ENCODE data around the gene MTOR. TPM values are rescaled to one million over a fixed set of nuclear protein-coding genes. Genes with fewer than 3 reads are reported as not detected.

MTOR gene
- total RNA-seq, 1 donor from 2014 or later, result 32.3 TPM

DNA sequence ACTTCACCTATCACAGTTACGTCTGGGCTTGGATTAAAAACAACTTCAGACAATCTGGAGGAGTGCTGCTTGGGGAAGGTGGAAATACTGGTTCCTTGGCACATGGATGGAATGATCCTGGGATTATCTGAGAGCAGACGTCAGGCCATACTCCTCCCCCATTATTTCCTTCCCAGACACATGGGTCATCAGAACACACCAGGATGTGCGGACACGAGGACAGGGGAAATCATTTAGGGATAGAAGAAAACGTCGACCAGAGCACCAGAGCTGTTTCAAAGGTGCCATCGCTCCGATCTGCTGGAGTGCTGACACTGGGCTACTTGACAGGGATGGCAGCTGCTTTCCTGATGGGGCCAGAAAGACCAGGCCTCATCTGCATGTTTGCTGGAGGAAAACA is 105.0 kb downstream of the MTOR start:
- Histone ChIP-seq H3K27me3 (no peaks in the 10 kb centered on the region), H3K9me3 (no peaks in the 10 kb centered on the region), H3K4me3 (no peak overlapping the region), H3K4me1 (peaks cover 5% of the 10 kb centered on the region), H3K27ac (no peak overlapping the region), H3K36me3 (peaks cover 22% of the 10 kb centered on the region)
- intact Hi-C loops (cut with DNase I), result no loop called here
- ATAC-seq, result no peak
- no peak for TF ChIP-seq CTCF (IDR thresholded peaks at IDR 0.05)
- no peak for DNase-seq

GRCh38 chr1:11156963-11157362 is 105.4 kb downstream of the MTOR start:
- no peak overlapping the region for H3K27ac ChIP-seq
- DNase-seq, result no peak
- no peak for TF ChIP-seq CTCF (IDR thresholded peaks at IDR 0.05)

DNA sequence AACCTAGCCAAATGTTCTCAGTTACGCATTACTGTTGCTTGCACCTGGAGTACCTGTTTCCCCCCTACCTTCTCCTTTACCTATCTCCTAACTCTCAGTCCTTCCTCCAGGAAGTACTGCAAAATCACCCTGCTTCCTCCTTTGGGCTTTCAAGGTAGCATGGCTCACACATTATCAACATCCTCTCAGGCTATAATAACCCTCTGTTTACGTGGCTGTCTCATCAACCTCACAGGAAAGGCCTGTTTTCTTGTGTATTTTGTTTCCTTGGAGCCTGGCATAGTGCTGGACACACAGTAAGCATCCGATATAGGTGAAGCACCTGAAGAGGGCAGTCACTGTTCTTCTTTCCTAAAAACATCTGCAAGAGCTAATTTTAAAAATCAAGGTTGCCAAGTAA is 105.9 kb downstream of the MTOR start:
- ATAC-seq (no peak), DNase-seq (no peak)
- Histone ChIP-seq H3K9me3 (no peaks in the 10 kb centered on the region), H3K36me3 (peaks cover 22% of the 10 kb centered on the region), H3K27ac (no peak overlapping the region), H3K4me1 (peaks cover 13% of the 10 kb centered on the region), H3K27me3 (no peaks in the 10 kb centered on the region), H3K4me3 (no peak overlapping the region)
- TF ChIP-seq CTCF (IDR thresholded peaks at IDR 0.05), result no peak
- intact Hi-C loops (cut with DNase I), result no loop called here

More at GRCh38 chr1:11156963-11157362, 105.4 kb downstream of the MTOR start:
- intact Hi-C loops (cut with DNase I), result no loop called here
- Histone ChIP-seq H3K9me3 (no peaks in the 10 kb centered on the region), H3K4me3 (no peak overlapping the region), H3K4me1 (peaks cover 8% of the 10 kb centered on the region), H3K36me3 (peaks cover 22% of the 10 kb centered on the region), H3K27me3 (no peaks in the 10 kb centered on the region)
- ATAC-seq, result no peak

GRCh38 chr1:11153184-11153583 is 109.2 kb downstream of the MTOR start:
- intact Hi-C loops (cut with DNase I), result no loop called here
- no peak for ATAC-seq
- H3K9me3 ChIP-seq, result no peaks in the 10 kb centered on the region
- H3K27me3 ChIP-seq, result no peaks in the 10 kb centered on the region
- no peak overlapping the region for H3K27ac ChIP-seq
- TF ChIP-seq CTCF (IDR thresholded peaks at IDR 0.05), result no peak
- no peak for DNase-seq
- peaks cover 26% of the 10 kb centered on the region for H3K4me1 ChIP-seq
- H3K36me3 ChIP-seq, result peaks cover 41% of the 10 kb centered on the region
- H3K4me3 ChIP-seq, result no peak overlapping the region

- Histone ChIP-seq H3K27ac (no peak overlapping the region), H3K27me3 (no peaks in the 10 kb centered on the region), H3K4me3 (no peak overlapping the region), H3K36me3 (peaks cover 46% of the 10 kb centered on the region), H3K4me1 (peaks cover 27% of the 10 kb centered on the region), H3K9me3 (no peaks in the 10 kb centered on the region)
- ATAC-seq (no peak), DNase-seq (no peak)
- TF ChIP-seq CTCF (IDR thresholded peaks at IDR 0.05), result no peak
- intact Hi-C loops (cut with DNase I), result no loop called here
Observed at GRCh38 chr1:11152755-11153154, 109.6 kb downstream of the MTOR start.
